SW 1271 (cell line): ENCODE data around the gene C19orf38.
"Not testable (repeated sequence)": the region's sequence is repeated elsewhere in the genome, so short reads cannot be mapped to it uniquely, and the experiment has no call there.

ENCODE experiments used
- DNase-seq, 2 experiments: peaks; one replicate each; lab custom pipeline; 2025; lab: John Stamatoyannopoulos, UW

C19orf38 gene

DNA sequence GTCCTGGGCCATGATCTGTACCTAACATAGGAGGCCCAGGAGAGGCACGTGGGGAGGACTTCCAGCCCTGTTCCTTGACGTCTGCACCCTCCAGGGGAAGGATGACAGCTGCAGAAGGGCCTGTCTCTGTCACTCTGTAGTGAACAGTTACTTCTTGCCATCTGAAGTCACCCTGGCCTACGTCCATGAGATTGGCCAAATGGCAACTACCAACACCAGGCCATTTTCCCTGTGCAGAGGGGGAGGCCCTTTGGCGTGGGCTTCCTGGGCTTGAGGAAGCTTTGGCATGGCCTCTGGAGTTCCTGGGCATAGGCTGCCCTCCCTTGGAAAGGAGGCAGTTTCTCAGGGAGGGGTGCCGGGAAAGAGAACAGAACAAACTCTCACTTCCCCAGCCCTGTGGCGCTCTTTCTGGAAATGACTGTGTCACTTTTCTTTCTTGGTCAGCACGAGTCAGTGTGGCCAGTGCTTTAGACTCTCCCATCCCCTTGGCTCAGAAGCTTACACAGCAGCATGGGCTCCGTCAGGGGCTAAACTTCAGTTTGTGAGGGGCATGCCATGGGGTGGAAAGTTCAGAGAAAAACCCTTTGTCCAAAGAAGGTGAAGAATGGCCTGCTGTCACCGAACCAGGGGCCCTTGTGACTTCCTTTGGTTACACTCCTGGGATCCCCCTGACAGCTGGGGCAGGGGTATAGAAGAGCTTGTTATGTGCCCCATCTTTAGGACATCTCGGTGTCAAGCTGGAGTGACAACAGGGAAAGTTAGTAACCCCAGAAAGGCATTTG lies 28.4 kb downstream of the C19orf38 start:
- DNase-seq, result no peak

DNA sequence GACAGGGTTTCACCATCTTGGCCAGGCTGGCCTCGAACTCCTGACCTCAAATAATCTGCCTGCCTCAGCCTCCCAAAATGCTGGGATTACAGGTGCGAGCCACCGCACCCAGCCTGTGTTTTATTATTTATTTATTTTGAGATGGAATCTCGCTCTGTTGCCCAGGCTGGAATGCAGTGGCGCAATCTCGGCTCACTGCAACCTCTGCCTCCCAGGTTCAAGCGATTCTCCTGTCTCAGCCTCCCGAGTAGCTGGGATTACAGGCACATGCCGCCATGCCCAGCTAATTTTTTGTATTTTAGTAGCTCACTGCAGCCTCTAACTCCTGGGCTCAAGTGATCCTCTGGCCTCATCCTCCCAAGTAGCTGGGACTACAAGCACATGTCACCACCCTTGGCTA lies 29.4 kb downstream of the C19orf38 start:
- not testable (repeated sequence) for DNase-seq

DNA sequence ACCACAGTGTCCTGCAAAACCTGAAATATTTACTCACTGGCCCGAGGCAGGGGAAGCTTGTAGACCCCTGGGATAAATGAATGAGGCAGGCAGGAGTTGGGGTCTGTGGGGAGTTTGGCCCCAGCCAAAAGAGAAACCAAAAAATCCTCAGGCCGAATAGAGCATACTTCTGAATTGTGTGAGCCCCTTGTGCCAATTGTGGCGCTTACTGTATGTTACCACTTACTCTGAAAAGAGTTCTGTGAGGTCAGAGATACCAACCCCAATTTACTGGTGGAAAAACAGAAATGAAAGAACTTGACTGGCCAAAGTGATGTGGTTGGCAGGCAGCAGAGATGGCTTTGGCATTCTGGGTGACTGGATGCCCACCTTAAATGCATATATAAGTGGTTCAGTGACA lies 30.0 kb downstream of the C19orf38 start:
- DNase-seq, result no peak

DNA sequence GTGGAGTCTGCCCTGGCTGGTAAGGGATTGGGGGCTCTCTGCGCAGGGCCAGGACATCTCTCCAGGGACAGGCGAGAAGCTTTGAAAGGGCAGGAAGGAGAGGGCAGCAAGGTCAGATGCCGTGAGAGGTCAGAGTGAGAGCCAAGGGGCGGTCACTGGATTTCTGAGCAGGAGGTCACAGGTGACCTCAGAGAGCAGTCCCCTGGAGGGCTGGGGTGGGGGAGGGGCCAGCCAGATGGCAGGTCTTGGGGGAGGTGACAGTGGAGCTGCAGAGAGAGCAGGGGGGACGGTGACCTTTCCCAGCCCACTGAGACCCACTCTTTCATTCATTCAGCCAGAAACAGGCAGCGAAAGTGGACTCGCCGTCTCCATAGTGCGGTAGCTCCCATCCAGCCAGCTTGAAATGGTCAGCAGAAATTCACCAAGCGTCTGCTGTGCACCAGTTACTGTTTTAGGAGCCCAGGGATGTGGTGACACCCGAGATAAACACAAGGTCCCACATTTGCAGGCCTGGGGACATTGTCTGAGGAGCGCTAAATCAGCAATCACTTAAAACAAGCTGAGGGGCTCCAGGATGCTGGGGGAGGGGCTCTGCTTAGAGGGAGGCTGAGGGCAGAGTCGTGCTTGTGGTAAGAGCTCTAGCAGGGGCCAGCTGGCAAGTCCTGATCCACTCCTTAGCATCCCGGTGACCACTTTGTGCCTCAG lies 33.3 kb downstream of the C19orf38 start:
- no peak for DNase-seq

DNA sequence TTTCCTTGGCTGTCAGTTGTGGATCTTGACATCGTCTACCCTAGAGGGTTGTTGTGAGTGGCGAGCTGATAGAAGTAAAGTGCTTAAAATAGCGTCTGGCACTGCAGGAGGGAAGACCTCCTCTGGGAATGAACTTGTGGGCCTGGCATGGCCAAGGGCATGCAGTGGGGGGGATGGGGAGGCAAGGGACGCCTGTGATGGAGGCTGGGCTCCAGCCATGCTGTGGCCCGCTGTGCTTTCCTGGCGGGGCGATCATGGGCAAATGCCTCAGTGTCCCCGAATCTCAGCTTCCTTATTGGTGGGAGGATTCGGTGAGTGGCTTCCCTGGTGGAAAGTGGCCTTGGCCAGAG lies 33.9 kb downstream of the C19orf38 start:
- DNase-seq, result no peak

DNA sequence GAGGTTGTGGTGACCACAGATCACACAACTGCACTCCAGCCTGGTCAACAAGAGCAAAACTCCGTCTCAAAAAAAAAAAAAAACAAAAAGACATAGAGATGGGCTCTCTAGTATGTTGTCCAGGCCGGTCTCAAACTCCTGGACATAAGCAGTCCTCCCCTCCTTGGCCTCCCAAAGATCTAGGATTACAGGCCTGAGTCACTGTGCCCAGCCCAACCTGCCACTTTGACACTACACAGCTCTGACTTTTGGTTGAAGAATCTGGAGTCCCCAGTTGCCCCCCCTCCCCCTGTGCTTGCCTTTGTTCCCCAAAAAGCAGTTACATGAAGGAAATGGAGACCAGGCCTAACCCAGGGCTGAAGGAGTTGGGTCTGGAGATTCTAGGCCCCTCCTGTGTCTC lies 36.1 kb downstream of the C19orf38 start:
- no peak for DNase-seq

DNA sequence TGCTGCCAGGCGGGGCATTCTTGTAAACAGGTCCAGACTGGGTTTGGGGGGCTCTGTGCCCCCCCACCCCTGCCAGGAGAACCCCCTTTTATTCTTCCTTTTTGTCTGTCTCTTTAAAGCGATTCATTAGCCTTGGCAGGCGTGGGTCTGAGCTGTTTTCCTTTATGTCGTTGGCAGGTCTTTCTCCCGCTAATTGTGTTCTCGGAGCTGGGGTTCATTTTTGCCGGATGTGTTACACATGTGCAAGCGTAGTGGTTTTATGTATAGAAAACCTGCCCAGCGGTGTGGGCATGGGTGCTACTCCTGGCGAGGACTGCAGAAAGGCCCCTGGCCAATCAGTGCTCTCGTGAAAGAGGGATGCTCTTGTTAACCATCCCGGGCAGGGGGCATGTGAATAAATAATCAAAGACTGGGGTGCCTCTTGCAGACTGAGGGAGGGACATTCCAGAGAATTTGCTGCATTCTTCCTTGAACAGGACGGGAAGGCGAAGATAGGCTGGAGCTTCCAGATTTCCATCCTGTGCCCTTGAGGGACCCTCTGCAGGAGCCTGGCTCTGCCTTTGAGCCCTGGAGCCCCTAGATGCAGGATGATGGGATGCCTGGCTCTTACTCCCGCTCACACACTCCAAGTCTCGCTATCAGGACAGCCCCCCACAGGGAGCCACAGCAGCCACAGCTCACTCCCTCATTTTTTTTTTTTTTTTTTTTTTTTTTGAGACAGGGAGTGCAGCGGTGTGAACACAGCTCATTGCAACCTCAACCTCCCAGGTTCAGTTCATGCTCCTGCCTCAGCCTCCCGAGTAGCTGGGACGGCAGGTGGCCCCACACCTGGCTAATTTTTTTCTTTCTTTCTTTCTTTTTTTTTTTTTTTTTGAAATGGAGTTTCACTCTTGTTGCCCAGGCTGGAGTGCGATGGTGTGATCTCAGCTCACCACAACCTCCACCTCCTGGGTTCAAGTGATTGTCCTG lies 37.3 kb downstream of the C19orf38 start:
- no peak for DNase-seq

DNA sequence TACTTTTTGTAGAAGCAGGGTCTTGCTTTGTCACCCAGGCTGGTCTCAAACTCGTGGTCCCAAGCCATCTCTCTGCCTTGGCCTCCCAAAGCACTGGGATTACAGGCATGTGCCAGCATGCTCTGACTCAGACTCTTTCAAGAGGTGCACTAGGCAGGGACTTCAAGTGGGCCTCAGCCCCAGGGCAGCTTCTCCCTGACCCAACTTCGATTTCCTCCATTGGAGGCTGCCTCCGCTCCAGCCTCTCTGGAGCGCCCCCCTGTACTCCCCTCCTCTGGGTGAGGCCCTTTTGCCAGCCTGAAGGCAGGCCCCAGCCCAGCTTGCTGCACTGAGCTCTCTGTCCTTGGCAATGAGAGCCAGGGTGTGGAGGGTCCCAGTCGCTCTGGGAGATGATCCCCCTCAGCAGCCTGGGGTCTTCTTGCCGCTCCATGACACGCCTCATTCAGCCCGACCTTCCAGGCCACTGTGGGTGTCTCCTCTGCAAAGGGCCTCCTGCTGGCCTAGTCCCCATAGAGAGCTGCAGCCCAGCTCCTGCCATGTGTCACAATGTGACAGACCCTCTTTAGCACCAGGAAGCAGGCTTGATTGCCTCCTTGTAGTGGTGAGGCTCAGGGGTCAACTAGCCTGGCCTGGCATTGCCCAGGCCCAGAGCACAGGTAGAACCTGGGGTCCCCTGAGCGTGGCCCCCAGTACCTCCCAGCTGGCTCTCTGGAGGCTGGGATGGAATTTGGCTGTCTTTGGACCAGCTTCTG lies 39.6 kb downstream of the C19orf38 start:
- no peak for DNase-seq

DNA sequence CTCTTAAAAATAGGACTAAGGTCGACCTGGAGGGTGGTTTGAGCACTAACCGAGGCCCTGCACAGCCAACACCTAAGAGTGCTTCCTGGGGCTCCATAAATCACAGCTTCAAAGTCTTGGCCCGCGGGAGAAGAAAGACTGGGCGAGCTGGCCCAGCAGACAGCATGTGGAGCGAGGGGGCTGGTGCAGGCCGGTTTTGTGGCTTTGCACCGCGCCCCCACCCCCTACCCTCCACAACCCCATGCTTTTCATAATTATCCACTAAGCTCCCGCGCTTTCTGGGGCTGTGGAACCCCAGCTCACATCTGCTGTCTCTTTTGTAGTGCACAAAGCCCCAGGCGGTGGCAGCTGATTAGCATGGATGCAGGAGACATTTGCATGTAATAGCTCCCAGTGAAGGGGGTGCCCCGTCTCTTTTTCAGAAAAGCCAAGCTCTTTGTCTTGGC lies 40.2 kb downstream of the C19orf38 start:
- DNase-seq, result no peak

DNA sequence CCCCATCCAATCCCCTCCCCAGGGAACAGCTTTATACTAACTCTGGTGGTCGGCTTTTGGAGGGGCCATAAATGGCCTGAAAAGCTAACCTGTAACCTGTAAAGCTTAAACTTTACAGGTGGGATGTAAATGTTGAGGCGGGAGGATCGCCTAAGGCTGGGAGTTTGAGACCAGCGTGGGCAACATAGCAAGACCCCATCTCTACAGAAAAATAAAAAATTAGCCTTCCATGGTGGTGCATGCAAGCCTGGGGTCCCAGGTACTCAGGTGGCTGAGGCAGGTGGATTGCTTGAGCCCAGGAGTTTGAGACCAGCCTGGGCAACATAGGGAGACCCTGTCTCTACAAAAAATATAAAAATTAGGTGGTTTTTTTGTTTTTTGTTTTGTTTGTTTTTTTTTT lies 41.7 kb downstream of the C19orf38 start:
- no peak for DNase-seq

DNA sequence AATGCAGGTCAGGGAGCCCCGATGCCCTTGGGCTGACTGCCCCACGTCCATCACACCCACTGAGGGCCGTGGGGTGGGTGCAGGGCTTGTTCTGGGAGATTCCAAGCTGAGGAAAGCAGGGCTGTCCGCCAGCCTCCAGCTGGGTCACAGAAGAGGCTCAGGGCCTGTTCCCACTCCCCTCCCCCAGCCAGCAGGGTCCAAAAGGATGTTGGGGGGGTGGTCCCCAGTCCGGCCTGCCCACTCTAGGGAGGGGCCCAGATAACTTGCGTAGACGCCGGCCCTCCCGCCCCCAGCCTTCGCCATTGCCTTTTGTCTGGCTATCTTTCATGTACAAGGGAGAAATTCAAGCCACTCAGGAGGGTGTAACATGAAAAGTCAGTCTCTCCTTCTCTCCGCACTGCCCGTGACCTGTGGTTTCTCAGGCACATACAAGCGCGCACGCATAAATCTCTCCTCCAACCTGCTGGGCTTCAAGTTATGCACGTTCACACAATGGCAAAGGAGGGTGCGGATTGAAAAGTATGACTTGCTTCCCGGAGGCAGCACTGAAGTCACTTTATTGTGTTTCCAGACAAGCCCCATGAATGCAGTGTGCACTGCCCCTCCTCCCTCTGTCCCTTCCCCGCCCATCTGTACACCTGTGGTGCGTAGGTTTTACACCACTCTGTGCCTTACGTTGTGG lies 43.3 kb downstream of the C19orf38 start:
- no peak for DNase-seq

DNA sequence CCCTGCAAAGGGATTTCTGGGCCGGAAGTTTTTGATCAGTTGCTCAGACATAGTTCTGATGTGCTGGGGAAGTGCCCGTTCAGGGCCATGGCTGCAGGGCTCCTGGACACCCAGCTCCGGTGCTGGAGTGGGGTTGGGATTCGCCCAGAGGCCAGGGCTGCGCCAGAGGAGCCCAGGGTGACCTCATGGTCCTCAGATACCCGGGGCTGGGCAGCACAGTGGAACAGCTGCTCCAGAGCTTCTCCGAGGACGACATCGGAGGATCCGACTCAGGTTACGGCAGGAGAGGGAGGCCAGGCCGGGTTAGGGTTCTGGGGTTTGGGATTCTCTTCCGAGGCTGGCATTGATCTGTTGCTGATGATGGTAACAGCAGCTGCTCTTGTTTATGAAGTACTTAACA lies 44.0 kb downstream of the C19orf38 start:
- DNase-seq, result no peak

DNA sequence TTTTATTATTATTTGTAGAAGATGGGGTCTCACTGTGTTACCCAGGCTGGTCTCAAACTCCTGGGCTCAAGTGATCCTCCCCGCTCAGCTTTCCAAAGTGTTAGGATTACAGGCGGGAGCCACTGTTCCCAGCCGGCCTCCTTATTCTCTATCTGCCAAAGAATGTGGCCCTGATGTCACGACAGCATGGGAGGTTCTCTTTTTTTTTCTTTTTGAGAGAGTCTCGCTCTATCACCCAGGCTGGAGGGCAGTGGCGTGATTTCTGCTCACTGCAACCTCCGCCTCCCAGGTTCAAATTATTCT lies 46.6 kb downstream of the C19orf38 start:
- no peak for DNase-seq

DNA sequence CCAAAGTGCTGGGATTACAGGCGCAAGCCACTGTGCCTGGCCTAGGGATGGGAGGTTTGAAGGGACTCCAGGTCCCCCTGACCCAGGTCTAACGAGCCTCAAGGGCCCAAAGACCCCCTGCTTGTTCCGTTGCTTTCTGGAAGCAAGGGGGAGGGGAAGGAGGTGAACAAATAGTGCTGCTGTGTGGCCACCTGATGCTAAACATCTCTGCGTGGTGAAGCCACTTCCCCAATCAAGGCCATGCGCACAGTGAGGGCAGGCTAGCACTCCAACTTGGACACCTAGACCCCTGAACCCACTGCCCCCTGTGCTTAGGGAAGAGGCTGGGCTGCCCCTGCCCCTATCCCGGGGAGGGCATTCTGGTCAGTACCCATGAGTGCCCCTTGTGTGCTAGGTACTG lies 47.1 kb downstream of the C19orf38 start:
- DNase-seq, result no peak

DNA sequence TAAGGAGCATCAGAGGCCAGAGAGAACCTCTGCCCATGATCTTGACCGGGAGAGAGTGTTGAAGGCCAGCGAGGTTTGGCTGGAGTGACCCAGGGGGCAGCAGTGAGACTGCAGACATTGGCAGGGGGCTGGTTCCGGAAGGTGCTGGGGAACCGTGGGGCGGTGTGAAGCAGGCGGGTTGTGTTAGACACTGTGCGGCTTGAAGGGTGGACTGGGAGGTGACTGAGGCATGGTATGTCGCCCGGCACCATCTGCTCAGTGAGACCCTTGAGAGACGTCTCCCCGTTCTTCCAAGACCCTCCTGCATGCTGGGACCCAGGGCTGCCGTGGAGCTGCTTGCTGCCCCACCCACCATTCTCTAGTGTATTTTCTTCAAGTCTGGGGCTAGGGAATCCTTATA lies 47.7 kb downstream of the C19orf38 start:
- DNase-seq, result no peak

DNA sequence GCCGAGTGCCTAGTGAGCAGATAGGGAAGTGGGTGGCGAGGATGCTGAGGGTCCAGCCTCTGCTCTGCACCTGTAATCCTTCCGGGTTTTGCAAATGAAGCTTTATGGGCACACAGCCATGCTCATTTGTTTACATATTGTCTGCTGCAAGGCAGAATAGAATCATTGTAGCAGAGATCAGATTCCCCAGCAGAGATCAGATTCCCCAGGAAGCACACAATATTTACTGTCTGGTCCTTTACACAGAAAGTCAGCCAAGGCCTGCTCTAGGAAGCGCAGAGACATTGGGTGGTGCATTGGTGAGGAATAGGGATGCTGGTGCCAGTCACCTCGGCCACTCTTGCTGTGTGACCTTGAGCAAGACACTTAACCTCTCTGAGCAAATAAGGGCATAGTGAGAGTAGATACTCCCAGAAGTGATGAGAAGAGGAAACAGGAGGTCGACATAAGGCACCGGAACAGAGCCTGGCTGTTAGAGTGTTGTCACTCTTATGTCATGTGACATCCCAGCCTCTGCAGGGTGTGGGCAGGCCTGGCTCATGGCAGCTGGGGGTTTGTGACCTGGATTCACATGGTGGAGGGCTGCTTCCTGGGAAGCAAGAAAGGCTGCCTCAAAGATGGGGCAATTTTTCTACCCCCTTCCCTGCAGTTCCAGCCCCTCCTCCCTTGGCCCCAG lies 48.8 kb downstream of the C19orf38 start:
- DNase-seq, result no peak

DNA sequence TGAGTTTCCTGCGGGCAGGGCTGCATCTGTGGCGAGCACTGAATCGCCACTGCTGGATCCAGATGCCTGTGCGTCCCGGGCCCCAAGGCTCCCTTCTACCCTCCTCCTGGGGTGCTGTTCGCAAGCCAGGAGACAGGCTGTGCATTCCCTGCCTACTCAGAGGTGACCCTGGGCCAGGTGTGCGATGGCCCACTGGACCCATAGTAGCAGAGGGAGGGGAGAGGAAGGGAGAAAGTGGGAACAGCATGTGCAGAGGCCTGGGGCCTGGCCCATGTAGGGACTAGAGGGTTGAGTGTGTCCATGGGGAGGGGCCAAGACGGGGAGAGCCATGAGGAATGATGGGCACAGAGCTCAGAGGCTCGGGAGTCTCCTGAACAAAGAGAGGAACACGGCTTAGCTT lies 50.4 kb downstream of the C19orf38 start:
- DNase-seq, result no peak

DNA sequence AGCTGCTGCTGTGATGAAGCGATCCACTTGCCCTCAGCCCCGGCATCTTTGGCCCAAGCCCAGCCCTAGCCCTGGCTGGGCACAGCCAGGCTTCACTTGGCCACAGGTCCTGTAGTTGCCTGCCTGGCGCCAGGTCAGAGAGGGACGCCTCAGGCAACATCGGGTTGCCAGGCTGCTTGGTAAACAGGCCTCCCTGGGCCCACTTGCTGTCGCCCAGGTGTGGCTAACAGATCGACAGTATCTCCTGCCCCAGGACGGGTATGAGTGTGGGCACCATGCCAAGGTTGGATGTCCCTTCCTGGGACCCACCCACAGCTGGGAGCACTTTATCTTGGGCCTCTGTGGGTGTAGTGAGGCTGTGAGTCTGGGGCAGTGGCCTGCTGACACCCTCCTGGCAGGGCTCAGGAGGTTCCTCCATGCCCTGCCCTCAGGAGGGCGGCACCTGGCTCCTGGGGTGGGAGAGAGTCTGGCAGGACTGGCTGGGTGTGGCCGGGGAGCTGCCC lies 51.0 kb downstream of the C19orf38 start:
- DNase-seq, result no peak

DNA sequence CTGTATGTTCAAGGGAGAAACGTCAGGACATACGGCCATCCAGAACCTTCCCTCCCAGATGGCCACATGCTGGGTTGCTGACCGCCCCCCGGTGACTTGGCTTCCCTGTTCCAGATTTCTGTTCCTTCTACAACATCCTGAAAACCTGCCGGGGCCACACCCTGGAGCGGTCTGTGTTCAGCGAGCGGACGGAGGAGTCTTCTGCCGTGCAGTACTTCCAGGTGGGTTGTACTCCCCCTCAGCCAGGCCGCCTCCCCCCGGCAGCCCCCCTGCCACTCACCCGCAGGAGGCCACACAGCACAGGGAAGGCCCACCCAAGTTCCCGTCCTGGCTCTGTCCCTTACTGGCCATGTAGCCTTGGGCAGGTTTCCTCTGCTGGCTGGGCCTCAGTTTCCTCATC lies 59.7 kb downstream of the C19orf38 start:
- DNase-seq, result no peak

DNA sequence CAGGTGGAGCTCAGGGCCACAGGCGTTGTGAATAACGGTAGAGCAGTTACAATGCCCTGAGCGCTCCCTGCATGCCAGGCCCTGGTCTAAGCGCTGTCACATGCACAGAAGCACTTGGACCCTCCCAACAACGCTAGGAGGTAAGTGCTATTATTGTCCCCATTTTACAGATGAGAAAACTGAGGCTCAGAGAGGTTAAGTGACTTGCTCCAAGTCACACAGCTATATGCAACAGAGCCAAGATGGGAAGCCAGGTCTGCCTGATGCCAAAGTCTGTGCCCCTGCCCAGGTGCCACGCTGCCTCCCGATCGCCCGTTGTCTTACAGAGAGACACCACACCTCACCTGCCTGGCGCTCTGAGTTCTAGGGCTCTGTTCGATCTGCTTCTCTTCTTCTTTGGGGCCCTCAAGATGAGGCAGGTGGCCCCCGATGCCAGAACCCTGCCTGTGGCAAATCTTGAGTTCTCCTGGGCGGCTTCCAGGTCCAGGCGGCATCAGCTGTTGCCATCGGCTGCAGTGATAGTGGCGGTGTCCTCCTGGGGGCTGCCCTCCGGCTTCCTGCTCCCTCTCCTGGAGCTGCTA lies 60.3 kb downstream of the C19orf38 start:
- DNase-seq, result no peak
